ENCODE measurements around the gene KLK6. TPM values are rescaled to one million over a fixed set of nuclear protein-coding genes. Genes with fewer than 3 reads are reported as not detected.

Gene KLK6
- total RNA-seq (2016; rRNA removed; fragmentation: Illumina TruSeq; extraction: Trizol): 0.15 TPM in 1 of 2 replicates, not detected in the other
- not detected in 2 replicates for total RNA-seq (2016; cell fraction: cytosol; rRNA removed; fragmentation: Illumina TruSeq; extraction: Trizol; ENCODE audit: low read depth)
- total RNA-seq (2016; cell fraction: insoluble cytoplasmic fraction; rRNA removed; fragmentation: Illumina TruSeq; extraction: Trizol): 0.13 TPM in 1 of 2 replicates, not detected in the other
- 0.14 TPM in 1 of 2 replicates, not detected in the other for total RNA-seq (2016; cell fraction: membrane; rRNA removed; fragmentation: Illumina TruSeq; extraction: Trizol)
- not detected in 2 replicates for total RNA-seq (2016; cell fraction: nucleus; rRNA removed; fragmentation: Illumina TruSeq; extraction: Trizol)
- 1.6 and 1.8 TPM in 2 replicates for polyA plus RNA-seq (2011; rRNA removed)
- polyA plus RNA-seq (2011; cell fraction: cytosol; rRNA removed): 1.3 and 1.4 TPM in 2 replicates
- polyA plus RNA-seq (2011; cell fraction: nucleus; rRNA removed): 0.21 and 0.57 TPM in 2 replicates
- polyA plus RNA-seq (2012): 0.13 and 0.44 TPM in 2 replicates
- polyA plus RNA-seq (2016; cell fraction: cytosol; fragmentation: Illumina TruSeq; extraction: Trizol; ENCODE audit: low read depth): 0.14 TPM in 1 of 2 replicates, not detected in the other
- polyA plus RNA-seq (2016; cell fraction: insoluble cytoplasmic fraction; fragmentation: Illumina TruSeq; extraction: Trizol; ENCODE audit: low read depth): 0.39 TPM in 1 of 2 replicates, not detected in the other
- 0.16 TPM in 1 of 2 replicates, not detected in the other for polyA plus RNA-seq (2016; cell fraction: membrane; fragmentation: Illumina TruSeq; extraction: Trizol; ENCODE audit: low read depth)
- 0.36 and 0.41 TPM in 2 replicates for polyA plus RNA-seq (2016; cell fraction: nucleus; fragmentation: Illumina TruSeq; extraction: Trizol; ENCODE audit: insufficient read depth, low read depth)
- 1.2 TPM in 1 of 2 replicates, not detected in the other for polyA minus RNA-seq (2011; rRNA and poly(A)+ RNA removed; ENCODE audit: low replicate concordance)
- 0.69 TPM in 1 of 2 replicates, not detected in the other for polyA minus RNA-seq (2011; cell fraction: cytosol; rRNA and poly(A)+ RNA removed)
- polyA minus RNA-seq (2011; cell fraction: nucleus; rRNA and poly(A)+ RNA removed): not detected in 2 replicates
- Bru-seq, nascent RNA: percentile 7 among the genes with signal in this experiment
- percentile 15 among the genes with signal in this experiment for BruChase-seq, experiment 1, labeled RNA remaining after a 6-hour chase
- BruChase-seq, experiment 2, labeled RNA remaining after a 2-hour chase: percentile 8 among the genes with signal in this experiment
- long read RNA-seq, experiment 1, partial matches to known transcripts: 0 of 1 reads
- long read RNA-seq, experiment 1, other reads (novel, unspliced or antisense): 0 of 1 reads
- long read RNA-seq, experiment 2, partial matches to known transcripts: 0 of 2 reads
- long read RNA-seq, experiment 2, other reads (novel, unspliced or antisense): 0 of 2 reads

DNA sequence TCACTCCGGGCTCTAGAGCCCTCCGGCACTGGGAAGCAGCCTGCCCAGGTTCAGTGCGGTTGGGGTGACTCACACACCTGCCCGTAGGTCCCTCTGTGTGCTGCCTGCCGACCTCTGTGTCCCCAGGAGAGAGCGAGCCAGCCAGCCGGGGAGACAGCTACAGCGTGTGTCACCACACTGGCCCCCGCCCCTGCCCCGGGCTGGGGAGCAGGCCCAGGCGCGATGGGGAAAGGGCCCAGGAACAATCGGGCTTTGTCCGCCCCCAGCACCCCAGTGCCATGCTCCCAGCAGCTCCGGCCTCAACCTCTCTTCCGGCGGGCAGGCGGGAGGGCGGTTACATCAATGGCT lies at the start of gene KLK6:
Gene KLK6, minus strand, starts transcription at position 179 of the 348 bp plus-strand sequence. CDS start 1,487 bp downstream, outside the sequence.
- H3K9me3 ChIP-seq (ENCODE audit: low read length): no peaks in the 10 kb centered on the region
- no peak within 1 kb of the TSS for H2AFZ ChIP-seq (ENCODE audit: low read length)
- intact Hi-C loops (cut with micrococcal nuclease; ENCODE audit: unreplicated experiment): no loop called here
- BruUV-seq (replicated peaks): no TSS peak
- H3K4me3 ChIP-seq (replicated peaks in 1 of 3; ENCODE audit: insufficient read depth in 1 of 3, low read depth in 2 of 3, low read length in 3 of 3): no peak within 1 kb of the TSS; a peak in 1 of 6 replicates
- ChIA-PET POLR2A (no interaction called here), CTCF (ENCODE audit: low intra/inter-chr PET ratio, low total read pairs) (no interaction called here)
- DNase-seq (ENCODE audit: low spot score) (peak; percentile 18), ATAC-seq (peak; percentile 82), FAIRE-seq (no peak)
- peaks cover 0 to 12% of the 10 kb centered on the region in 2 experiments; a peak in 4 of 5 replicates for H3K27me3 ChIP-seq (ENCODE audit: control insufficient read depth in 1 of 2, insufficient read depth in 2 of 2, low read length in 2 of 2)
- no peaks in the 10 kb centered on the region for H3K79me2 ChIP-seq (ENCODE audit: insufficient read depth, low read length)
- no peaks in the 10 kb centered on the region for H3K36me3 ChIP-seq (replicated peaks in 1 of 2; ENCODE audit: control insufficient read depth in 1 of 2, insufficient read depth in 2 of 2, low read length in 2 of 2)
- H3K4me2 ChIP-seq (ENCODE audit: low read depth, low read length): peak within 1 kb of the TSS; percentile 45
- no peak within 1 kb of the TSS for H3K9ac ChIP-seq (ENCODE audit: insufficient read depth, low read depth, low read length)
- WGBS (ENCODE audit: low lambda C conversion rate): 16% methylated on average over 11 of the region's 19 CpGs
- no peak within 1 kb of the TSS for H3K27ac ChIP-seq (ENCODE audit: extremely low read length, insufficient read depth, low read length)
- H4K20me1 ChIP-seq (ENCODE audit: insufficient read depth, low read length): no peaks in the 10 kb centered on the region
- in situ Hi-C loops (cut with HindIII; ENCODE audit: extremely low pct_ligation_motif_present, low pct_unique_long_range_greater_than_20kb): no loop called here
- no peaks in the 10 kb centered on the region for H3K4me1 ChIP-seq (ENCODE audit: insufficient read depth, low read length)
- TF ChIP-seq ZNF768 (CRISPR knock-in tag; IDR thresholded peaks at IDR 0.05) (no peak), HNRNPL (IDR thresholded peaks at IDR 0.05; ENCODE audit: low read depth, low read length) (peak; percentile 63; the same call in 1 of the 2 replicates), YY1 (IDR thresholded peaks at IDR 0.05; ENCODE audit: insufficient read depth, insufficient replicate concordance, low read depth, low read length) (no peak), ZNF652 (CRISPR knock-in tag; IDR thresholded peaks at IDR 0.05; ENCODE audit: borderline replicate concordance, low read depth) (no peak), GZF1 (CRISPR knock-in tag; IDR thresholded peaks at IDR 0.05) (no peak), ZNF788 (CRISPR knock-in tag; IDR thresholded peaks at IDR 0.05; ENCODE audit: borderline replicate concordance) (0 out of 2 replicates have a peak, but pooled peaks have one; percentile 28), ELF1 (CRISPR knock-in tag; IDR thresholded peaks at IDR 0.05) (no peak), ZNF354B (CRISPR knock-in tag; IDR thresholded peaks at IDR 0.05) (no peak), GABPB1 (CRISPR knock-in tag; IDR thresholded peaks at IDR 0.05) (peak; percentile 60; the same call in 1 of the 2 replicates), XRCC5 (optimal IDR thresholded peaks at IDR 0.05; ENCODE audit: low read length) (peak; percentile 17), KLF12 (CRISPR knock-in tag; IDR thresholded peaks at IDR 0.05; ENCODE audit: borderline replicate concordance) (no peak), CHCHD3 (CRISPR knock-in tag; IDR thresholded peaks at IDR 0.05) (no peak), SRSF1 (optimal IDR thresholded peaks at IDR 0.05; ENCODE audit: low read depth, low read length) (peak; percentile 27), FOSL2 (CRISPR knock-in tag; IDR thresholded peaks at IDR 0.05) (peak; percentile 71)
- TF ChIP-seq, protein P1, sequence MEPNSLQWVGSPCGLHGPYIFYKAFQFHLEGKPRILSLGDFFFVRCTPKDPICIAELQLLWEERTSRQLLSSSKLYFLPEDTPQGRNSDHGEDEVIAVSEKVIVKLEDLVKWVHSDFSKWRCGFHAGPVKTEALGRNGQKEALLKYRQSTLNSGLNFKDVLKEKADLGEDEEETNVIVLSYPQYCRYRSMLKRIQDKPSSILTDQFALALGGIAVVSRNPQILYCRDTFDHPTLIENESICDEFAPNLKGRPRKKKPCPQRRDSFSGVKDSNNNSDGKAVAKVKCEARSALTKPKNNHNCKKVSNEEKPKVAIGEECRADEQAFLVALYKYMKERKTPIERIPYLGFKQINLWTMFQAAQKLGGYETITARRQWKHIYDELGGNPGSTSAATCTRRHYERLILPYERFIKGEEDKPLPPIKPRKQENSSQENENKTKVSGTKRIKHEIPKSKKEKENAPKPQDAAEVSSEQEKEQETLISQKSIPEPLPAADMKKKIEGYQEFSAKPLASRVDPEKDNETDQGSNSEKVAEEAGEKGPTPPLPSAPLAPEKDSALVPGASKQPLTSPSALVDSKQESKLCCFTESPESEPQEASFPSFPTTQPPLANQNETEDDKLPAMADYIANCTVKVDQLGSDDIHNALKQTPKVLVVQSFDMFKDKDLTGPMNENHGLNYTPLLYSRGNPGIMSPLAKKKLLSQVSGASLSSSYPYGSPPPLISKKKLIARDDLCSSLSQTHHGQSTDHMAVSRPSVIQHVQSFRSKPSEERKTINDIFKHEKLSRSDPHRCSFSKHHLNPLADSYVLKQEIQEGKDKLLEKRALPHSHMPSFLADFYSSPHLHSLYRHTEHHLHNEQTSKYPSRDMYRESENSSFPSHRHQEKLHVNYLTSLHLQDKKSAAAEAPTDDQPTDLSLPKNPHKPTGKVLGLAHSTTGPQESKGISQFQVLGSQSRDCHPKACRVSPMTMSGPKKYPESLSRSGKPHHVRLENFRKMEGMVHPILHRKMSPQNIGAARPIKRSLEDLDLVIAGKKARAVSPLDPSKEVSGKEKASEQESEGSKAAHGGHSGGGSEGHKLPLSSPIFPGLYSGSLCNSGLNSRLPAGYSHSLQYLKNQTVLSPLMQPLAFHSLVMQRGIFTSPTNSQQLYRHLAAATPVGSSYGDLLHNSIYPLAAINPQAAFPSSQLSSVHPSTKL (CRISPR knock-in tag; IDR thresholded peaks at IDR 0.05): peak; percentile 12; the same call in 1 of the 2 replicates
- TF ChIP-seq, protein P2, sequence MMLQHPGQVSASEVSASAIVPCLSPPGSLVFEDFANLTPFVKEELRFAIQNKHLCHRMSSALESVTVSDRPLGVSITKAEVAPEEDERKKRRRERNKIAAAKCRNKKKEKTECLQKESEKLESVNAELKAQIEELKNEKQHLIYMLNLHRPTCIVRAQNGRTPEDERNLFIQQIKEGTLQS (CRISPR knock-in tag; IDR thresholded peaks at IDR 0.05): no peak

Measured in HepG2 (cell line).